ENCODE data around the gene TMEM184A. TPM values are rescaled to one million over a fixed set of nuclear protein-coding genes. Genes with fewer than 3 reads are reported as not detected.

Gene TMEM184A
- total and polyA plus RNA-seq, 2 of the 8 experiments (the other 6 are each of a cell fraction or from before 2014, with no cell fraction given): 1.8 to 2.1 TPM

DNA sequence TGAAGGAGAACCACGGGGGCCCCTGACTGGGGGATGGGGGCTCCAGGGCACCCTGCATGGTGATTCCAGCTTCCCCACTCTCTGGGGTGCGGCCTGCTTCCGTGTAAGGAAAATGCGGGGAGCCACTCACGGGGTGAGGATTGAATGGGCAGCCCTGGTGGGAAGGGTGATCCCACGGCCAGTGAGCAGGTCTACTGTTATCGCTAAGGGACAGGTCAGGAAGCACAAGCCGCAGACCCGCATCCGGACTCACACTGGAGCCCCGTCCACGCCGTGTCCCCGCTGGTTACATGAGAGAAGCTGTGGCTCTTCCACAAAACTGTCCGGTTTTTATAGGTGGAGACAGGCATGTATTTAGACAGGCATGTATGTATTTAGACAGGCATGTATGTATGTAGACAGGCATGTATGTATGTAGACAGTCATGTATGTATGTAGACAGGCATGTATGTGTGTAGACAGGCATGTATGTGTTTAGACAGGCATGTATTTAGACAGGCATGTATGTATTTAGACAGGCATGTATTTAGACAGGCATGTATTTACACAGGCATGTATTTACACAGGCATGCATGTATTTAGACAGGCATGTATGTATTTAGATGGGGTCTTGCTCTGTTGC lies 8.1 kb upstream of the TMEM184A start (continued):
- TF ChIP-seq CBX8 (IDR thresholded peaks at IDR 0.05; ENCODE audit: borderline replicate concordance, low read depth, low read length) (no peak), CHD1 (IDR thresholded peaks at IDR 0.05; ENCODE audit: low read depth, low read length) (no peak)
